GM12878 (cell line): Measurements from ENCODE around the gene CCSER1. TPM values are rescaled to one million over a fixed set of nuclear protein-coding genes. Genes with fewer than 3 reads are reported as not detected.

Experiments
- ATAC-seq: fragments of 200-7000 bp; cut with Tn5 transposase; 3 replicates; pipeline ENCODE4 v1.9.1; 2020; ENCODE audit warnings: mild to moderate bottlenecking, moderate library complexity
- BruUV-seq: library from RNA; stranded (reverse); fragments of 400-500 nt; replicated peaks from 2 replicates; lab custom pipeline; 2021; lab: Mats Ljungman, UMichigan
- CTCF ChIA-PET: fragments of 300-600 bp; sonication (Branson Sonifier 250); formaldehyde crosslinking; extraction: SDS; loops from one replicate; lab custom pipeline; 2021; ENCODE audit warnings: inconsistent platforms; lab: Yijun Ruan, JAX
- POLR2A ChIA-PET: fragments of 350-600 bp; formaldehyde crosslinking; extraction: SDS; loops from one replicate; lab custom pipeline; 2021; ENCODE audit warnings: inconsistent platforms; lab: Charles Lee
- RAD21 ChIA-PET: fragments of 300-600 bp; sonication (Branson Sonifier 250); formaldehyde crosslinking; loops from one replicate; lab custom pipeline; 2023; ENCODE audit warnings: antibody characterized with exemption; ENCODE audit not compliant: unreplicated experiment; lab: Charles Lee
- SMC1A ChIA-PET: fragments of 300-600 bp; sonication (Branson Sonifier 250); formaldehyde crosslinking; loops from one replicate; lab custom pipeline; 2023; ENCODE audit not compliant: unreplicated experiment, uncharacterized antibody; lab: Charles Lee
- DNase-seq: peaks from one replicate; pipeline ENCODE4 v3.0.0-alpha.2; 2011; ENCODE audit warnings: low read depth, low spot score
- FAIRE-seq: peaks from 3 replicates; lab custom pipeline; 2011; peaks lifted over from hg19 to GRCh38; lab: Jason Lieb, UNC
- H2AFZ ChIP-seq: 2 replicates; pipeline ENCODE4 v1.6.0; 2011; ENCODE audit warnings: low read depth, low read length, control low read depth; ENCODE audit not compliant: control insufficient read depth
- H3K27ac ChIP-seq: 2 replicates; pipeline ENCODE4 v1.5.1; 2011; ENCODE audit warnings: control low read depth; ENCODE audit not compliant: control insufficient read depth, insufficient read depth
- H3K27me3 ChIP-seq, 2 experiments: replicated peaks in 1 of 2; 2 replicates each; pipeline versions ENCODE4 v1.6.0 to v1.6.1; 2011; ENCODE audit warnings: low read length in 1 of 2; ENCODE audit not compliant: control insufficient read depth in 2 of 2, insufficient read depth in 2 of 2
- H3K36me3 ChIP-seq, 2 experiments: 2 replicates each; pipeline ENCODE4 v1.5.1; 2011; ENCODE audit warnings: low read length in 1 of 2; ENCODE audit not compliant: control insufficient read depth in 2 of 2, insufficient read depth in 2 of 2
- H3K4me1 ChIP-seq: 2 replicates; pipeline ENCODE4 v1.6.1; 2011; ENCODE audit warnings: mild to moderate bottlenecking, low read length, moderate library complexity, mixed read lengths; ENCODE audit not compliant: control insufficient read depth, insufficient read depth
- H3K4me2 ChIP-seq: 2 replicates; pipeline ENCODE4 v1.6.0; 2011; ENCODE audit warnings: control low read depth; ENCODE audit not compliant: control insufficient read depth, insufficient read depth
- H3K4me3 ChIP-seq: fragments of 200-600 bp; sonication (generic); 2 replicates; pipeline ENCODE4 v1.5.1; 2016
- H3K79me2 ChIP-seq: 2 replicates; pipeline ENCODE4 v1.6.0; 2011; ENCODE audit warnings: low read length; ENCODE audit not compliant: control insufficient read depth, insufficient read depth
- H3K9ac ChIP-seq: 2 replicates; pipeline ENCODE4 v1.8.0; 2011; ENCODE audit warnings: low read length, control low read depth, mixed read lengths; ENCODE audit not compliant: control insufficient read depth, insufficient read depth
- H3K9me3 ChIP-seq: replicated peaks from 3 replicates; pipeline ENCODE4 v1.5.1; 2011; ENCODE audit warnings: mild to moderate bottlenecking, low read length; ENCODE audit not compliant: control insufficient read depth, insufficient read depth
- H4K20me1 ChIP-seq: 2 replicates; pipeline ENCODE4 v1.6.0; 2011; ENCODE audit not compliant: control insufficient read depth, insufficient read depth
- ATF2 ChIP-seq: IDR thresholded peaks from 2 replicates; pipeline ENCODE4 v1.6.1; 2012; ENCODE audit warnings: low read length, inconsistent platforms
- CUX1 ChIP-seq: IDR thresholded peaks from 2 replicates; pipeline ENCODE4 v1.6.1; 2012; ENCODE audit warnings: improper control_type of control experiment, low read depth, low read length; ENCODE audit not compliant: insufficient replicate concordance
- EED ChIP-seq: sonication (generic); IDR thresholded peaks from 2 replicates; pipeline ENCODE4 v1.6.1; 2016; ENCODE audit warnings: antibody characterized with exemption, low read depth
- MTA2 ChIP-seq: fragments of 450-650 bp; IDR thresholded peaks from 2 replicates; pipeline ENCODE4 v1.6.1; 2016; ENCODE audit warnings: low read depth, mild to moderate bottlenecking, moderate library complexity
- PML ChIP-seq: IDR thresholded peaks from 2 replicates; pipeline ENCODE4 v1.6.1; 2012; ENCODE audit warnings: low read length, inconsistent platforms
- POLR2A ChIP-seq: IDR thresholded peaks from 2 replicates; pipeline ENCODE4 v1.6.1; 2011; ENCODE audit warnings: low read depth, mild to moderate bottlenecking, low read length
- POLR2AphosphoS5 ChIP-seq: IDR thresholded peaks from 2 replicates; pipeline ENCODE4 v1.6.1; 2011; ENCODE audit warnings: mild to moderate bottlenecking, low read length, inconsistent platforms
- ZBED1 ChIP-seq: IDR thresholded peaks from 2 replicates; pipeline ENCODE4 v1.6.1; 2016; ENCODE audit warnings: borderline replicate concordance
- ZNF592 ChIP-seq: fragments of 450-650 bp; IDR thresholded peaks from 2 replicates; pipeline ENCODE4 v1.6.1; 2017; ENCODE audit warnings: mild to moderate bottlenecking, moderate library complexity
- ZNF622 ChIP-seq: fragments of 450-650 bp; IDR thresholded peaks from 2 replicates; pipeline ENCODE4 v1.6.1; 2017; ENCODE audit warnings: mild to moderate bottlenecking, inconsistent platforms
- ZZZ3 ChIP-seq: IDR thresholded peaks from 2 replicates; pipeline ENCODE4 v1.6.1; 2011; ENCODE audit warnings: low read depth; ENCODE audit not compliant: control insufficient read depth, insufficient read length
- WGBS: methylation state at CpG from one replicate; pipeline ENCODE4 v1.1.6; 2016; ENCODE audit warnings: low lambda C conversion rate; ENCODE audit not compliant: insufficient replicate concordance, insufficient coverage; ENCODE audit errors: missing lambda C conversion rate; 5-methylcytosine and 5-hydroxymethylcytosine counted together
- in situ Hi-C: fragments of 300-500 bp; cut with MboI; formaldehyde crosslinking; loops from 9 replicates; pipeline ENCODE4 v1.14.3; 2018; ENCODE audit warnings: mixed read lengths
- intact Hi-C: fragments of 100-400 bp; cut with micrococcal nuclease; formaldehyde crosslinking; loops from one replicate; pipeline ENCODE4 v1.14.2; 2022; ENCODE audit not compliant: unreplicated experiment
- polyA plus RNA-seq, 11 experiments: library from polyadenylated mRNA; depleted of rRNA in 4 of 11; unstranded in 6 of 11; stranded (reverse) in 5 of 11; fragments of >200 nt; fragmentation: Nextera tagmentation in 4 of 11; fragmentation: Illumina TruSeq in 1 of 11; extraction: Ambion mirVana in 4 of 11; extraction: Trizol in 1 of 11; gene quantifications; 1 replicate in 1 of 11; 2 replicates in 10 of 11; pipeline versions ENCODE4 v1.2.1 to v1.2.3, GENCODE V29; 2011 to 2016; ENCODE audit warnings: inconsistent platforms in 2 of 11, missing spikeins in 2 of 11, low read depth in 1 of 11
- total RNA-seq, 4 experiments: library from RNA; depleted of rRNA in 3 of 4; stranded (reverse); fragments of >200 nt in 3 of 4; fragmentation: Illumina TruSeq in 1 of 4; extraction: Trizol in 1 of 4; gene quantifications; 2 replicates each; pipeline versions ENCODE4 v1.2.1 to v1.2.3, GENCODE V29; 2013 to 2021

The CCSER1 gene
- total and polyA plus RNA-seq, 10 of the 15 experiments (the other 5 are each of a cell fraction or from before 2014, with no cell fraction given): 0.22 to 2.7 (median 1.0) TPM

- Histone ChIP-seq H3K27me3 (no peaks in the 10 kb centered on the region), H3K4me2 (no peak overlapping the region), H3K36me3 (no peaks in the 10 kb centered on the region), H3K9ac (no peak overlapping the region), H4K20me1 (no peaks in the 10 kb centered on the region), H3K4me1 (no peaks in the 10 kb centered on the region), H3K79me2 (no peaks in the 10 kb centered on the region), H3K4me3 (no peak overlapping the region), H3K9me3 (no peaks in the 10 kb centered on the region), H2AFZ (no peak overlapping the region), H3K27ac (no peak overlapping the region)
- SMC1A ChIA-PET: no interaction called here
- WGBS: 22% methylated on average over 5 of the region's 5 CpGs
- FAIRE-seq: no peak
- in situ Hi-C loops: no loop called here
- intact Hi-C loops: no loop called here
- POLR2A ChIA-PET: no interaction called here
- TF ChIP-seq POLR2AphosphoS5 (no peak), ZNF622 (no peak), CUX1 (no peak), ZZZ3 (no peak), ZNF592 (no peak), ATF2 (no peak), ZBED1 (no peak), PML (no peak), EED (no peak), POLR2A (no peak), MTA2 (no peak)
- RAD21 ChIA-PET: no interaction called here
- DNase-seq: no peak
- no peak for ATAC-seq
- CTCF ChIA-PET: no interaction called here
- BruUV-seq: no TSS peak
Observed at GRCh38 chr4:90543419-90544170, 416.4 kb downstream of the CCSER1 start.
